HG03095 (cell line): ENCODE results near the gene FERMT3.
A peak's percentile ranks its signal among the peaks of the same experiment; 100 is the strongest.

Experiments
- ATAC-seq: cut with Tn5 transposase; IDR thresholded peaks from one replicate; pipeline ENCODE4 v1.9.1; 2021; ENCODE audit warnings: moderate library complexity; ENCODE audit not compliant: unreplicated experiment

Gene FERMT3

DNA sequence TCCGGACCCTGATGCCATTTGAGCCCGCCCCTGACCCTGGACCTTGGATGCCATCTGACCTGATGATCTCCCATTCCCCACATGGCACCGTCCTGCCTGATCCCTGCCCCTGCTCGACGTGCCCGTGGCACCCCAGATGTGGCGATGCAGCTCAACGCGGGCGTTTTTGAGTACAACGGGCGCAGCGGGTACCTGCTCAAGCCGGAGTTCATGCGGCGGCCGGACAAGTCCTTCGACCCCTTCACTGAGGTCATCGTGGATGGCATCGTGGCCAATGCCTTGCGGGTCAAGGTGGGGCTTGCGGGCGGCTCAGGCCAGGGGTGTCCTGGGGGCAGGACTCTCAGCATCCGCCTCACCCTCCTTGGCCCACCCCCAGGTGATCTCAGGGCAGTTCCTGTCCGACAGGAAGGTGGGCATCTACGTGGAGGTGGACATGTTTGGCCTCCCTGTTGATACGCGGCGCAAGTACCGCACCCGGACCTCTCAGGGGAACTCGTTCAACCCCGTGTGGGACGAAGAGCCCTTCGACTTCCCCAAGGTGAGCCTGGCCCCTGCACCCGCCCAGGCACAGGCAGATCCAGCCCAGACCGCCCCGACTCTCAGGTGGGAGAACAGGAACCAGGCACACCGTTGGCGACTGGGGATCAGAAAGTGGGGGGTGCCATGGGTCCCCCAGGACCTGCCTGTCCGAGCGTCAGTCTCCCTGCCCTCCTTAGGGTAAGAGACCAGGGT lies 55.9 kb downstream of the FERMT3 start:
- no peak for ATAC-seq

- no peak for ATAC-seq
Observed at GRCh38 chr11:64263021-64263946, 56.8 kb downstream of the FERMT3 start.

DNA sequence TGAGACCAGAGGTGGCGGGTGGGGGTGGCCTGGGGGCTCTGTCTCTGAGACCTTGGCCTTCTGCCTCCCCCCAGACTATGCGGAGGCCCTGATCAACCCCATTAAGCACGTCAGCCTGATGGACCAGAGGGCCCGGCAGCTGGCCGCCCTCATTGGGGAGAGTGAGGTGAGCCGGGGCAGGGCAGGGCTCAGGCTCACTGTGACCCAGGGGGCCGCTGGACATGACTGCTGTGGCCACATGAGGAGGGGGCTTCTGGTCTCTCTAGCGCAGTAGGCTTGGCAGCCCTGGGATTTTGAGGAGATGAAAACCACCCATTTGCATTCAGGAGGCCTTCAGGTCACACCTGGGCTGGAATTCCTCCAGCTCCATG lies 57.4 kb downstream of the FERMT3 start:
- no peak for ATAC-seq

DNA sequence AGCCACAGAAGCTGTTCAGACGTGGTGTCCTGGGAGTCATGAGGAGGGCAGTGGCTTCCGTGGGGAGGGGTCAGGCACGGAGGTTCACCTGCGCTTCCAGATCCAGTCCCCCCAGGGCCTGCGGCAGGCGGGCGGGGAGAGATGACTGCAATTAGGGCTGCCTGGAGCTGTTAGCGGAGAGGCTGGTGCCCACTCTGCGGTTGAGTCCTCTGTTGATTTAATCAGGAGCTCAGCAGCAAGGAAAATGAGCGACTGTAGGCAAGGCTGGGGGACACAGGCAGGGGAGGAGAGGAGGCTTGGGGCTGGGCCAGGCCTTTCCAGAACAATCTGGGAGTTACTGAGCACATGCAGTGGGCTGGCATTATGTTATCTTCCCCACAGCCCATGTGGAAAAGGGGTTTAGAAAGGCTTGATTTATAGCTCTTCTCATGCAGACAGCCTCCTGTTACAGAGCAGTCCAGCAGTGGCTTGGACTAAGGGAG lies 57.9 kb downstream of the FERMT3 start:
- no peak for ATAC-seq

GRCh38 chr11:64265176-64266160 lies 58.9 kb downstream of the FERMT3 start:
- ATAC-seq = no peak

GRCh38 chr11:64266339-64266738 lies 59.8 kb downstream of the FERMT3 start:
- ATAC-seq = no peak

GRCh38 chr11:64267207-64267945 lies 60.9 kb downstream of the FERMT3 start:
- ATAC-seq = no peak

GRCh38 chr11:64268025-64268892 lies 61.7 kb downstream of the FERMT3 start:
- ATAC-seq = no peak

- peak; percentile 14 for ATAC-seq
Observed at GRCh38 chr11:64268893-64269539, 62.5 kb downstream of the FERMT3 start.

DNA sequence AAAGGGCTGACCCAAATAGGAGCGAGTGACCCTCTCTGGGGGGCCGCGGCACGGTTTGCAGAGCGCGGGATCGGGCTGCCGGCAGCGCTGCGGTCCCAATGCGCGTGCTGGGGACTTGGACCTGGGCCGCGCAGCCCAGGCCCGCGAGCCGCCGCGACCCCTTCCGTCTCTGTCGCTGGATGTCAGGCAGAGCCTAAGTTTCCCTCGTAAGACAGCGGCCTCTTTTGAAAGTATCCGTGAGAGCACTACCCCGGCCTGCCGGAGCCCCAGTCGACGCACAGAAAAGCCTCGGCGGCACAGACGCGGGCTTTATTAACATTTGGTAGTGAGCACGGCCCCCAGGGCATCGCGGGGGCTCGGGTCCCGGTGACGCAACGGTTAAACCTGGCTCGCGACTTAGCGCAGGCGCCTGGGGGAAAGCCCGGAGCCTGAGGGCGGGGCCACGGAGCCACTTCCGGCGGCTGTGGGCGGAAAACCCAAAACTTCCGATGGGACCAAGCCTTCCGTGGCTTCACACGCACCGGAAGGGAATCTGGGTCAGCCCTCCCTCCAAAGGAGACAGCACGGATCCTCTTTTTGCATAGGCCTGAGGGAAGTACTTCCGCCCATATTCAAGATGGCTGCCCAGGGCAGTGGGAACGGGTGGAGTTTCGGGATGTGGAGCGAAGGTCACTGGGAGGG lies 63.2 kb downstream of the FERMT3 start:
- ATAC-seq = peak; percentile 60
